ENCODE data around the gene MMGT1.

GRCh38 chrX:135914404-135914803, 59.4 kb downstream of the MMGT1 start:
- TF ChIP-seq, protein P1, sequence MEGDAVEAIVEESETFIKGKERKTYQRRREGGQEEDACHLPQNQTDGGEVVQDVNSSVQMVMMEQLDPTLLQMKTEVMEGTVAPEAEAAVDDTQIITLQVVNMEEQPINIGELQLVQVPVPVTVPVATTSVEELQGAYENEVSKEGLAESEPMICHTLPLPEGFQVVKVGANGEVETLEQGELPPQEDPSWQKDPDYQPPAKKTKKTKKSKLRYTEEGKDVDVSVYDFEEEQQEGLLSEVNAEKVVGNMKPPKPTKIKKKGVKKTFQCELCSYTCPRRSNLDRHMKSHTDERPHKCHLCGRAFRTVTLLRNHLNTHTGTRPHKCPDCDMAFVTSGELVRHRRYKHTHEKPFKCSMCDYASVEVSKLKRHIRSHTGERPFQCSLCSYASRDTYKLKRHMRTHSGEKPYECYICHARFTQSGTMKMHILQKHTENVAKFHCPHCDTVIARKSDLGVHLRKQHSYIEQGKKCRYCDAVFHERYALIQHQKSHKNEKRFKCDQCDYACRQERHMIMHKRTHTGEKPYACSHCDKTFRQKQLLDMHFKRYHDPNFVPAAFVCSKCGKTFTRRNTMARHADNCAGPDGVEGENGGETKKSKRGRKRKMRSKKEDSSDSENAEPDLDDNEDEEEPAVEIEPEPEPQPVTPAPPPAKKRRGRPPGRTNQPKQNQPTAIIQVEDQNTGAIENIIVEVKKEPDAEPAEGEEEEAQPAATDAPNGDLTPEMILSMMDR (conservative IDR thresholded peaks at IDR 0.05) = no peak
- TF ChIP-seq EZH2 (IDR thresholded peaks at IDR 0.05; ENCODE audit: low read depth) = no peak
